HTERT RPE-1 (cell line): ENCODE data around the gene CCDC3.
"Not testable (repeated sequence)": the region's sequence is repeated elsewhere in the genome, so short reads cannot be mapped to it uniquely, and the experiment has no call there.

Experiments used
- in situ Hi-C: fragments of 300-500 bp; cut with MboI; formaldehyde crosslinking; loops from 4 replicates; pipeline ENCODE4 v1.14.3; 2020; ENCODE audit warnings: low sequenced_read_pairs

Gene CCDC3

DNA sequence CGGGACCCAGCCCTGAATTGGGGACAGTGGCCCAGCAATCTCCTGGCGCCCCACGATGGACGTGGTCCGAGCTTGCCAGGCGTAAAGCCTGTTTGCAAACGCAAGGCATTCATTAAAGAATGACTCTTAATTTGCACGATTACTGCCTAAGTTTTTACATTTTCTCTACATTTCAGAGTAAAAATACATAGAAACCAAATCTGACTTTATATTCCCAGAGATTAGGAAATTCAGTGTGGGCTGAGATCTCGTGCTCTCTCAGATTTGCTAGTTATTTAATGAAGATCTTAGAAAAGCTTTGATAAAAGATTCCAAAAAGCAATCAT is 337 bp upstream of the CCDC3 start:
- in situ Hi-C loops = no loop called here

DNA sequence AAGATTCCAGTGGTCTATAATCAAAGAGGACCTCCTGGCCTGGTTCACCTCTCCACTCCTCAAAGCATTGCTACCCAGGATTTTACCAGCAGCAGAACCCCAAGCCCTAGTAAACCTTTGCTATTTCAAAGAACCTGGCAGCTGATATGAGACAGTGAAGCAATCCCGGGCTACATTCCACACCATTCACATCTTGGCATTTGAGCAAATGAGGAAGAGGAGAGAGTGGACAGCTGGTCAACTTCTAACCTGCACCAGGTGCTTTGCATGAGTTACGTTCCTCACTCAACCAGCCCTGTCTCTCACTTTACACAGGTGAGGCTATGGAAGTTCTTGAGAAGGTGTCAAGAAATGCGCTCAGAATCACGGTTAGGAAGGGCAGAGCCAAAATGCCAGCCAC is 1.1 kb downstream of the CCDC3 start:
- in situ Hi-C loops = no loop called here

DNA sequence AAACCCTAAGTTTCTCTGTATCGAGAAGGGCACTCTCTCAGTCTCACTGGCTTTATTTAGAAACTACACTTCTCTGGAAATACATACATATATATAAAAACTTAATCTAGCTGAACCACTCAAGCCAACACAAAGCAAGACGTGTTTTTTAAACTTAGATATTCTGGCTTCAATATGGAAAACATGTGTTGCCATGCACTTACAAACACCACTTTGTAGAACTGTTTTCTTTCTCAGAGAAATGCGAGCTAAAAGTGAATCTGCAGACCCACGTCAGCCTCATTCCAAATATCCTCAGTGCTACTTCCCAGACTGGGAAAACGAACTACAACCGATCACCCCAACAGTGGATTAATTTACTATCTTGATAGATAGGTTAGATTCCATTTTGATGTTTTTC is 1.7 kb downstream of the CCDC3 start:
- in situ Hi-C loops = no loop called here

DNA sequence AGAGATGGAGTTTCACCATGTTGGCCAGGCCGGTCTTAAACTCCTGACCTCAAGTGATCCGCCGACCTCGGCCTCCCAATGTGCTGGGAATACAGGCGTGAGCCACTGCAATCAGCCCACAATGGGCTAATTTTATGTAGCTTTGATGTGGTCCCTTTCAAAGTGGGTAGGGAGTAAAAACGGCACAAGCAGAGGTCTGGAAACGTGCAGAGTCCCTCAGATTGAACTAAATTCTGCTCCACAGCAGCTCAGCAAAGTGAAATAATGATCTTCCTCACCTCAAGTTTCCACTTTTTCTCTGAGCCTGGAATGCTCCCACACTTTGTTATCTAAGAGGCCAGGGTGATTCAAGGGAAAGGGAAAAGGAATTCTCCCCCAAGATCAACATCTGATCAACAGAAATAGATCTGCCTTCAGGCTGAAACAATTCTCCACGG is 6.1 kb downstream of the CCDC3 start:
- in situ Hi-C loops = no loop called here

DNA sequence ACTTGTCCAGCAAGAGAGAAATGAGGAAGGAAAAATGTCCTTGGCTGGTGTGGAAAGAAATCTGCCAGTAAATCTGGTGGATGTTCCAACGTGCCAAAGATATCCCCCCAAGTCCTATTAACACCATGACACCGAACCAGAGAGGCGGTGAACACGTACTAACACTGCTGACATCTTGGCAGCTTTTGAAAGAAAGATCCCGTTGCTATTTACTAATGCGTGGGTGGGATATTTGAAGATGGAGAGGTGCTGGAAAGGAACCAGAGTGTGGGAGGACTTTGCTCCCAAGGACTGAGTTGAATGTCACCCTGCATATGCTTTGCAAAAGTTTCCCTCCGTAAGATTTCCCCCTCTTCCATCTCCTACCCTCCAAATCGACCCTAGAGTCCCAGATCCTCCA is 7.9 kb downstream of the CCDC3 start:
- in situ Hi-C loops = no loop called here

DNA sequence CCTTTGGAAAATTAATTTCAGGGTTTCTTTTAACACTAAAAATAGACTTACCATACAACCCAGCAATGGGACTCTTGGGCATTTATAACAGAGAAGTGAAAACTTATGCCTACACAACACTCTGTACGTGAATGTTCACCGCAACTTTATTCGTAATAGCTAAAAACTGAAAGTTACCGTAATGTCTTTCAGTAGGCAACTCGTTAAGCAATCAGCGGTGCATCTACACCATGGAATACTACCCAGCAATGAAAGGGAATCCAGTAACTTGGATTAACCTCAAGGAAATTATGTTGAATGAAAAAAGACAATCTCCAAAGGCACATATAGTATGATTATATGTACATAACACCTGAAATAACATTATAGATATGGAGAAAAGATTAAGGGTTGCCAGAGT is 16.2 kb downstream of the CCDC3 start:
- in situ Hi-C loops = no loop called here

DNA sequence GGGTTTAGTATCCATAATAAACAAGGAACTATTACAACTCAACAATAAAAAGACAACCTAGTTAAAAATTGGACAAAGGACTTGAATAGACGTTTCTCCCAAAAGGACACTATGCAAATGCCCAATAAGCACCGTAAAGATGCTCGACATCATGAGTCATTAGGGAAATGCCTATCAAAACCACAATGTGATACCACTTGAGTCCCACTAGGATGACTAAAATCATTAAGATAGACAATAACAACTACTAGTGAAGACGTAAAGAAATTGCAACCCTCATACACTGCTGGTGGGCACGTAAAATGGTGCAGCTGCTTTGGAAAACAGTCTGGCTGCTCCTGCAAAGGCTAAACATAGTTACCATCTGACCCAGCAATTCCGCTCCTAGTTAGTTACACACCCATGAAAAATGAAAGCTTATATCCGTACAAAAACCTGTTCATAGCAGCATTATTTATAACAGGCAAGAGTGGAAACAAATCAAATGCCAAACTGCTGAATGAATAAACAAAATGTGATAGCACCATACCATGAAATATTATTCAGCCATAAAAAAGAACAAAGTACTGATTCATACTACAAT is 17.3 kb downstream of the CCDC3 start:
- in situ Hi-C loops = no loop called here

DNA sequence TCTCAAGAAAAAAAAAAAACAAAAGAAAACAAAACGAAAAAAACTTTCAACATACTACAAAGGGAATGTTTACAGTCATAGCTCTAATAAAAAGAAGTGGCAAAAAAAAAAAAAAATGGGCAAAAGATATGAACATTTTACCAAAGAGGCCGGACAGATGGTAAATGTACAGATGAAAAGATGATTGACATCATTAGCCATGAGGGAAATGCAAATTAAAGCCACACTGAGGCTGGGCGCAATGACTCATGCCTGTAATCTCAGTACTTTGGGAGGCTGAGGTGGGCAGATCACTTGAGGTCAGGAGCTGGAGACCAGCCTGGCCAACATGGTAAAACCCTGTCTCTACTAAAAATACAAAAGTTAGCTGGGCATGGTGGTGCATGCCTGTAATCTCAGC is 17.9 kb downstream of the CCDC3 start:
- in situ Hi-C loops = not testable (repeated sequence)

DNA sequence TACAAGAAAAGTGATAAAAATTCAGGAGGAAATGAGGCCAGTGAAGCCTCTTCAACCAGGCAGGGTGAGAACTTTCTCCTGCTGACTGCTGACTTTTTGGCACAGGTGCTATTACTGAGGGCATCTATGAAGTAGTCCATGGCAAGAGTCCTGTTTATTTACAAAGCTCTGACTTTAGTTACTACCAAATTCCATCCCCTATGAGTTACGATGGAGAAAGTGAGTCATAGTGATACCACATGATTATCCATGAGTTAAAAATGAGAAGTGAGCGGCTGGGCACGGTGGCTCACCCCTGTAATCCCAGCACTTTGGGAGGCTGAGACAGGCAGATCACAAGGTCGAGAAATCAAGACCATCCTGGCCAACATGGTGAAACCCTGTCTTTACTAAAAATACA is 19.9 kb downstream of the CCDC3 start:
- in situ Hi-C loops = no loop called here

DNA sequence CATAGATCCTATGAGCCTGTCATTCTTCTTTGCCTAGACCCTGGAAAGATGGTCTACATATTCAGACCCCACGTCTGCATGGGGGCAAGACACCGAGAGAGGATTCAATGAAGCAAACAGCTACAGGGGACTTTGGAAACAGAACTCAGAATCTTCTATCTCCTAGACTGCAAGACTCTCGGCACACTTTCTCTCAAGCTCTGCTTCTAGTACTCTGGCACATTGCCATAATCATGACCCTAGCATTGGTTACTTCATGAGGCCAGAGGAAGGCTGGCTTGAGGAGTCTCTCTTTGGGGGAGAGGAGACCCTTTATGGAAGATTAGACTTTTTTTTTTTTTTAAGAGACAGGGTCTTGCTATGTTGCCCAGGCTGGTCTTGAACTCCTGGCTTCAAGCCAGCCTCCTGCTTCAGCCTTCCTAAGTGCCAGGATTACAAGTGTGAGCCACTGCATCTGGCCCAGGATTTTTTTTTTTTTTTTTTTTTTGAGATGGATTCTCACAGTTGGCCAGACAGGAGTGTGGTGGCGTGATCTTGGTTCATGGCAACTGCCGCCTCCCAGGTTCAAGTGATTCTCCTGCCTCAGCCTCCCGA is 20.7 kb downstream of the CCDC3 start:
- in situ Hi-C loops = no loop called here

DNA sequence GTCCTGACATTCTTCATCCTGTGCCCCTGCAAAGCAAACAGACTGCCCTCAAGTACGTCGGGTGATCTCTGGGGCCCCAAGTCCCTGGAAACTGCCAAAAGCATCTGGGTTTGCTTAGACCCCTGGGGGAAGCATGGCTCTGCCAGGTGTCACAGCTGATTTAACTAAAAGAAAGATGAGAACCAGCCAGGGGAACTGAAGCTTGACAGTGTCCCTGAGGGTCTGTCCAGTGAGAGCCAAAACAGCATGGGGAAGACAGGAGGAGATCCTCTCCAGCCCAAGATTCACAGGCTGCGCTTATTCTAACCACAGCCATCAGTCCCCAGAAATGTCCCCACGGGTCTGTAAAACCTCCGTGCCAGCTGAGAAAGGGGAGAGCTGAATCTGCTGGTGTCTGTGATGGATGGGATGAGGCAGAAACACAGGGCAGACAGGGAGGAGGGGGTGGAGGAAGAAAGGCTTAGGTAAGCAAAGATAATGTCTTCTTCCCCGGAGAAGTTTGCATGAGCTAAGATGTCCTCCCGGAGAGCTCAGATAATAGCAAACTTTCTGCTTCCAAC is 21.3 kb downstream of the CCDC3 start:
- in situ Hi-C loops = no loop called here

DNA sequence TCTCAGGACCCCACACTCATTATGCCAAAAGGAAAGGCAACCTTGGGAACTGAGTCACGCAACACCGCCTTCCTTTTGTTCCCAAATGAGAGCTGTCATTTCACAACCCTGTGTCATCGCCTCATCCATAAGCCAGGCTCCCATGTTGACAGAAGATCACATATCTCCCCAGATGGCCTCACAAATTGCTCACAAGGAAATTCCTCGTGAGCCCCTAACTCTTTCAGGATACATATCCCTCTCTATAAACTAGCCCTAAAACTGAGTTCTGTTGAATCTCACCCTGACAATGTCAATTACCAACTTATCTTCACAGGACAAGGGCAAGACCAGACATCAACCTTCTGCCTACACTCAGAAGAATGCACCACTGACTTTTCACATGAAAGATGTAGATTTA is 22.6 kb downstream of the CCDC3 start:
- in situ Hi-C loops = no loop called here

DNA sequence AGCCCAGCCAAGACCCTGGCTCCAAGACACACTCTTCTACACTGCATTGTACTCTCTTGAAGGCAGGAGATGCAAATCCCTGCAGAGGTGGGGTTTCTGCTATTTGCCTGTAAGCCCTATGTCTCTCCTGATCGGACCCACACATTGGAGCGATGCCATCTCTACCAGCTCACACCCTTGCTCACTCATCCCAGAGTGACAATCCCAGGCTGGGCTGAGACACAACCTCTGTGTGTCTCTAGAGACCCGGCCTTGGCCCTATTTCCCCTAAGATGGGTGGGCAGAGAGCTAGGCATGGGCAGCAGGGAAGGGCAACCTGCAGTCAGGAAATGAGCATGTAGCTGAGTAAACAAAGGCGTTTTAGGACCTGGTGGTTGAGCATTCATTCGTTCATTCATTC is 25.6 kb downstream of the CCDC3 start:
- in situ Hi-C loops = no loop called here

DNA sequence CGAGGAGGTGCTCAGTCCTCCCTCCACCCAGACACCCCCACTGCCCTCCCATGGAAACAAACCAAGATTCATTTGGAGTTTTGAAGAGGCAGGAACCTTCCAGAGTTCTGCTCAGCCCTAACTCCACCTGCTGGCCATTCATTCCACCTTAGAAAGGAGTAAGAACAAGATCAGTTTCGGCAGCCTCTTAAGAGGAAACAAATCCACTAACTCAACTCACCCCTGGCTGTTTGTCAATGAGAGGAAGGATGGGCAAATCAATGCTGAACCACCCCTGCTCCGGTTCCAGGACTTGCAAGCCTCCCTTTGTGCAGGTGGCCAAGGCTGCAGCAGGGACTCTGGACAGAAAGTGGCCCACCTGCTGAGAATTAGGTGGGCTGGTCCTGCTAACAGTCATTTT is 26.2 kb downstream of the CCDC3 start:
- in situ Hi-C loops = no loop called here

DNA sequence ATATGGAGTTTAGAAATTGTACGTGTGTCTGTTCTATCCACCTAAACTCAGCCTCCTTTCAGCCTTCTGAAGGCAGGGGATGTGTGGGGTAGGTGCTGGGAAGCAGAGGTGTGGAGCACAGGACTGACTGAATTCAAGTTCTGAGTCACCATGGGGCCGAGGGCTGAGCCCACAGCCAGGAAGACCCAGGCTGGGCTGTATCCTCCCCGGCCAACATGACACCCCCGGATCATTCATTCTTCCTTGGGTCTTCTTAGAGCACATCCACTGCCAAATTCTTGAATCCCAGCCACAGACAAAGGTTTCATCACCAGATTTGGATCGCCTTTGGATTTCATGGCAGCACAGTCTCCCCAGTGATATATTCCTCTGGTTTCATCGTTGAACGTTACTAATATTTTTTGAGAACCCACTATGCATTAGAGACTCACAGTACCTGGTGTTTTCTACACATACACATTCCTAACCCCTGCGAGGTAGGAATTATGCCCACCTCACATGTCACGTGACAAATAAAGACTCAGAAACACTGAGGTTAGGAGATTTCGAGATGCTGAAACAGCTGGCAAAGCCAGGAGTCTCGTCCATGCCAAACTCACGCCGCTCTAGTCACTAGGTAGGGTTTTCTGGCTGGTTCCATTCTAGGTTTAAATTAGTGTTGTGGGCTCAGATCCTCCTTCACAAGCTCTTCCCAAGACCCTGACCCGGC is 26.9 kb downstream of the CCDC3 start:
- in situ Hi-C loops = no loop called here

DNA sequence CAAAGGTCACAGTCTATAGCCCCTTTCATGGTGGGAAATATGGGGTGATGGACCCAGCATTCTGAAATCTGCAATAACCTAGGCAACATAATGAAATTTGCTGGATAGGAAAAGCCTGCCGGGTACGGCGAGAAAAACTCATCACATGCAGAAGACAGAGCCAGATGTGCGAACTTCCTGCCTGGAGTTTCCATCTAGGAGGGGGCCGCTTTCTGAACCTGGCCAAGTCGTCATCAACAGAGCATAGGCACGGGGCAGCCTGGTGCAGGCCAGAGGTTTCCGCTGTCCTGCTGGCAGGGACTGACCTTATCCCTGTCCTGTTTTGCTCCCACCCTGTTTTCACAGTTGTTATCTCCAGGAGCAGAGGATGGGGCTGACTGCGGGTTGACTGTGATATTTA is 27.4 kb downstream of the CCDC3 start:
- in situ Hi-C loops = no loop called here

DNA sequence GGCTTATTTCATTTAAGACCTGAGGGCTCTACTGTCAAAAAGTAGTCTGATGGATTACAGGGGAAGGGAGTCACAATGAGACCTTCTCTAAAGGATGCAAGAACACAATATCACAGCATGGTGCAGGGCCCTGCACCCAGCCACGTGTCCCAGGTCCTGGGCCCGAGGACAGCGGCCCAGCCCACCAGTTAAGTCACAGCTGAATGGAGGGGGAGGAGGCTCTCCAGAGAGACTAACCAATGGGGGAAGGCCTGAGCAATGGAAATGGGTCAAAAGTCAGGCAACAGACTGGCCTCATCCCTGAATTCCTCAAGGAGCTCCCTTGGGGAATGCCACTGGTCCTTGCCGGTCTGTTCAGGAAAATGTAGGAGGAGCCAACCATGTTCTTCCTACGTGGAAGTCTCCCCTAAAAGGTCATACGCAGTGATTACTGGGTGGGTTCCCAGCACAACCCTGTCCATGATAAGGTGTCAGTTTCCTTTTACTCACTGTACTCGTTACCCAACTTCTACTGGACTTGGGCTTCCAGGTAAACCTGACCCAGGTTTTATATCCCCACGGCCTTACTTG is 28.3 kb downstream of the CCDC3 start:
- in situ Hi-C loops = no loop called here

DNA sequence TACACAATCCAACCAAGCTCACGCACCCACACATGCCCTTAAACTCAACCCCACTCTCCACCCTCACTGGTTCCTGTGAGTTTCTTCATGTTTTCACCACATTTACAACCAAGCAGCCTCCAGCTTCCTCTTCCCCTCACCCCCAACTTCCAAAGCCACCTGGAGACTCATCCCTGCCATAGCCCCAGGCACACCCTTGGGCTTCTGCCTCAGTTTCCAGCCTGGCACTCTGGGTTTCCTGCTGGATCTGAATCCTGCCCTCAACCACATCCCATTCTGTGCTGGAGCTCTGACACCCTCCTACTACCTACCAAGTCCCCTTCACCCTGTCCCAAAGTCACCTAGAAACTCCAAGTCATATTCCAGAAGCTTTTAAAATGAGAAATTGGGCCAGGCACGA is 29.4 kb downstream of the CCDC3 start:
- in situ Hi-C loops = no loop called here

DNA sequence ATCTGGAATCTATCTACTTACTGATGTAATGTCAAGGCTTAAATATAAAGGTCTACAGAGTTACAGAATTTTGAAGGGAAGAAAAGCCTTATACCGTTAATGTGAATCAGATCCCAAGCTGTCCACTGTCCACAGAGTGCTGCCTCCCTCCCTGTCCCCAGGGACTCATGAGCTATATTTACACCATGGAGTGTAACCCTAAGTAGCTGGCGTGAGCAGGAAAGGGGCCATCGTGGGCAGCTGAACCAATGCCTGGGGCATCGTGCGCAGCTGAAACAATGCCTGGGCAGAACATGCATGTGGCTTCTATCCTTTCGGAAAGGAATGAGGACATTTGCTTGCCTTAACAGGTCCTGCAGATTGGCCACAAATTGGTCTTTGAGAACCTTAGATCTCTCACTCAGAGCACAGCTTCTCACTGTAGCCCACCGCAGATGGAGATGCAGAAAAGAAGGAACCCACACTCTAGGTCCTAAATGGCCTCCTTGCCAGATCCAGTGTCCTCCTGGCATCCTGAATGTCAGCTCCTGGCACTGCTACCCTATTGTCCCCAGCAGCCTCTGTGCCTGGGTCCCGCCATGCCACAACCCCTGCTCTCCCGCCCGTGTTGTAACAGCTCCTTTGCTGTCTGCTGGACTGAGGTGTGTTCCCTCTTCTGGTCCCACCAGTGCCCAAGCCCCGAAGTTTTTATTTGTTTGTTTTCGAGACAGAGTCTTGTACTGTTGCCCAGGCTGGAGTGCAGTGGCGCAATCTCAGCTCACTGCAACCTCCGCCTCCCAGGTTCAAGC is 30.3 kb downstream of the CCDC3 start:
- in situ Hi-C loops = no loop called here

DNA sequence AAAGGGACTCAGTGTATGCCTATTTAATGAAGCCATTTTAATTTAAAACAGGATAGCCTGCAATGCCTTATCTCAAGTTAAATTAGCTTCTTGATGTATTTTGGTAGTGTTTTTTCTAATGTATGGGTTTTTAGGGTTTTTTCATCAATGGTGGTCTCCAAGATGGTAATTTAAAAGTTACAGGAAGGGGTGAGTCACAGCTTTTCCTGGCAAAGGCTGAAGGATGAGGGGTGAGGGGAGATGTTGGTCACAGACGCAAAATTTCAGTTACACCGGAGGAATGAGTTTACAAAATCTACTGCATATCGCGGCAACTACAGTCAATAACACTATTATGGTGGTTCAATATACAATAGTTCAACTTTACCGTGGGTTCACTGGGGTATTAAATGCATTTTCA is 31.6 kb downstream of the CCDC3 start:
- in situ Hi-C loops = no loop called here

DNA sequence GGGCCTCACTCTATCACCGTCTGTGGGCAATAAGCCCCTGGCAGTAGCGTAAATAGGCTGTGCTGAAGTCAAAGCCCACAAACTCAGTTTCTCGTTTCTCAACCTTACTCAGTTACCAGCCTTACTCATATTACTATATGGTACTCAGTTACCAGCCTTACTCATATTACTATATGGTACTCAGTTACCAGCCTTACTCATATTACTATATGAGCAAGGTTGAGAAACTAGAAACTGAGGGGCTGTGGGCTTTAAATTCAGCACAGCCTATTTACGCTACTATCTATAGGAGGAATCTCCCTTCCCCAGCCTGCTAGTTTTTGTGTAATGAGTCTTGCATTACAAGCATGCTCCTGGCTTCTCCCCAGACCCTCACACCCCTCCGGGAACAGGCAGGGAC is 35.4 kb downstream of the CCDC3 start:
- in situ Hi-C loops = no loop called here
